Measurements from ENCODE around the gene NDUFAF3. TPM values are rescaled to one million over a fixed set of nuclear protein-coding genes. Genes with fewer than 3 reads are reported as not detected.

The NDUFAF3 gene
- total and polyA plus RNA-seq, 2 donors (not counting 3 experiments of a cell fraction or from before 2014, with no cell fraction given), result 91.1 to 91.4 TPM

DNA sequence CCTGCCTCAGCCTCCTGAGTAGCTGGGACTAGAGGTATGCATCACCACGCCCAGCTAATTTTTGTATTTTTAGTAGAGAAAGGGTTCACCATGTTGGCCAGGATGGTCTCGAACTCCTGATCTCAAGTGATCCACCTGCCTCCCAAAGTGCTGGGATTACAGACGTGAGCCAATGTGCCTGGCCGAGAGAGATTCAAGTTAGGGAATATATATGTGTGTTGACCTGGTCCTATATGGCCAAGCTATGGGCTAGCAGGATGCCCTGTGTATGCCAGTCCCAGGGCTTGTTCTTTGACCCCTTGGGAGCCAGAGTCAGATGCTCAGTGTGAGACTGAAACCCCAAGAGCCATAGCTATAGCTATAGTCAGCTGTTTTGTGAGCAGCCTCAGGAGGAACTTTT is 1.9 kb downstream of the NDUFAF3 start:
- Histone ChIP-seq H3K4me3 (replicated peaks in 1 of 3; ENCODE audit: insufficient read depth in 1 of 3, low read depth in 1 of 3, low read length in 3 of 3) (no peak overlapping the region), H3K27me3 (ENCODE audit: control insufficient read depth in 2 of 2, insufficient read depth in 2 of 2, low read length in 2 of 2) (no peaks in the 10 kb centered on the region), H2AFZ (ENCODE audit: low read depth, low read length) (no peak overlapping the region), H3K4me2 (ENCODE audit: insufficient read depth, low read length) (no peak overlapping the region), H4K20me1 (replicated peaks; ENCODE audit: control insufficient read depth, extremely low read depth, insufficient read depth, low read length) (no peaks in the 10 kb centered on the region), H3K79me2 (ENCODE audit: control insufficient read depth, insufficient read depth, low read length) (peaks cover 53% of the 10 kb centered on the region), H3K9me1 (replicated peaks; ENCODE audit: control insufficient read depth, extremely low read depth, insufficient read depth, low read length) (no peaks in the 10 kb centered on the region), H3K36me3 (ENCODE audit: control insufficient read depth in 2 of 2, extremely low read depth in 1 of 2, insufficient read depth in 2 of 2, low read length in 2 of 2) (peaks cover 13 to 27% of the 10 kb centered on the region in 2 experiments), H3K27ac (ENCODE audit: insufficient read depth, low read depth, low read length) (no peak overlapping the region), H3K9me3 (replicated peaks; ENCODE audit: control insufficient read depth, insufficient read depth, low read length) (no peaks in the 10 kb centered on the region), H3K9ac (replicated peaks; ENCODE audit: extremely low read depth, insufficient read depth, low read length) (no peak overlapping the region), H3K4me1 (ENCODE audit: control insufficient read depth, extremely low read depth, insufficient read depth, low read length) (peaks cover 28% of the 10 kb centered on the region)
- dilution Hi-C loops (cut with MboI; ENCODE audit: extremely low pct_ligation_motif_present, low sequenced_read_pairs) (no loop called here), intact Hi-C loops (cut with micrococcal nuclease) (no loop called here)
- no TSS peak for BruUV-seq (replicated peaks)
- CTCF ChIA-PET, result interaction anchor here (4.4 to 8.3 kb wide), 2 partner anchors 16 to 36 kb away, joined by 38 to 127 read pairs; partner anchors contain the start of genes P4HTM and WDR6
- TF ChIP-seq POLR2A (IDR thresholded peaks at IDR 0.05; ENCODE audit: low read depth, low read length) (no peak), JUN (IDR thresholded peaks at IDR 0.05; ENCODE audit: borderline replicate concordance, insufficient read depth, insufficient read length, low read depth) (no peak), MYC (IDR thresholded peaks at IDR 0.05; ENCODE audit: low read depth, low read length) (no peak), POLR2AphosphoS5 (IDR thresholded peaks at IDR 0.05; ENCODE audit: insufficient read depth, low read depth, low read length) (no peak)
- TF ChIP-seq, protein P1, sequence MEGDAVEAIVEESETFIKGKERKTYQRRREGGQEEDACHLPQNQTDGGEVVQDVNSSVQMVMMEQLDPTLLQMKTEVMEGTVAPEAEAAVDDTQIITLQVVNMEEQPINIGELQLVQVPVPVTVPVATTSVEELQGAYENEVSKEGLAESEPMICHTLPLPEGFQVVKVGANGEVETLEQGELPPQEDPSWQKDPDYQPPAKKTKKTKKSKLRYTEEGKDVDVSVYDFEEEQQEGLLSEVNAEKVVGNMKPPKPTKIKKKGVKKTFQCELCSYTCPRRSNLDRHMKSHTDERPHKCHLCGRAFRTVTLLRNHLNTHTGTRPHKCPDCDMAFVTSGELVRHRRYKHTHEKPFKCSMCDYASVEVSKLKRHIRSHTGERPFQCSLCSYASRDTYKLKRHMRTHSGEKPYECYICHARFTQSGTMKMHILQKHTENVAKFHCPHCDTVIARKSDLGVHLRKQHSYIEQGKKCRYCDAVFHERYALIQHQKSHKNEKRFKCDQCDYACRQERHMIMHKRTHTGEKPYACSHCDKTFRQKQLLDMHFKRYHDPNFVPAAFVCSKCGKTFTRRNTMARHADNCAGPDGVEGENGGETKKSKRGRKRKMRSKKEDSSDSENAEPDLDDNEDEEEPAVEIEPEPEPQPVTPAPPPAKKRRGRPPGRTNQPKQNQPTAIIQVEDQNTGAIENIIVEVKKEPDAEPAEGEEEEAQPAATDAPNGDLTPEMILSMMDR (IDR thresholded peaks at IDR 0.05; ENCODE audit: extremely low read depth in 1 of 2, insufficient read depth in 1 of 2, low read depth in 1 of 2, low read length in 2 of 2), result no peak
- TF ChIP-seq, protein P2, sequence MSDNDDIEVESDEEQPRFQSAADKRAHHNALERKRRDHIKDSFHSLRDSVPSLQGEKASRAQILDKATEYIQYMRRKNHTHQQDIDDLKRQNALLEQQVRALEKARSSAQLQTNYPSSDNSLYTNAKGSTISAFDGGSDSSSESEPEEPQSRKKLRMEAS (IDR thresholded peaks at IDR 0.05; ENCODE audit: insufficient read depth, insufficient read length), result no peak
- no peak for FAIRE-seq
- DNase-seq (ENCODE audit: low read depth, low spot score), result no peak
- POLR2A ChIA-PET, result no interaction called here
